Neural cell (in vitro differentiated cells): Measurements from ENCODE around the gene LRSAM1.

Experiments
- CTCF ChIP-seq: fragments of 450-650 bp; IDR thresholded peaks from 2 replicates; pipeline ENCODE4 v1.5.1; 2014; ENCODE audit warnings: antibody characterized with exemption, mild to moderate bottlenecking, moderate library complexity; ENCODE audit not compliant: poor library complexity, severe bottlenecking
- EZH2 ChIP-seq: fragments of 200-600, 300-800 bp; shearing (Covaris generic), sonication (generic); IDR thresholded peaks from 2 replicates; pipeline ENCODE4 v1.6.1; 2014; ENCODE audit warnings: antibody characterized with exemption, low read length, borderline replicate concordance, mild to moderate bottlenecking; ENCODE audit not compliant: insufficient read depth, poor library complexity, severe bottlenecking
- MXI1 ChIP-seq: fragments of 450-650 bp; conservative IDR thresholded peaks from 2 replicates; pipeline ENCODE4 v1.6.1; 2014; ENCODE audit warnings: antibody characterized with exemption, mild to moderate bottlenecking; ENCODE audit not compliant: poor library complexity, severe bottlenecking
- RAD21 ChIP-seq: fragments of 450-650 bp; conservative IDR thresholded peaks from 2 replicates; pipeline ENCODE4 v1.6.1; 2014; ENCODE audit warnings: antibody characterized with exemption, mild to moderate bottlenecking, moderate library complexity
- SMC3 ChIP-seq: fragments of 450-650 bp; conservative IDR thresholded peaks from 2 replicates; pipeline ENCODE4 v1.6.1; 2014; ENCODE audit warnings: antibody characterized with exemption, mild to moderate bottlenecking, moderate library complexity; ENCODE audit not compliant: poor library complexity
- TAF1 ChIP-seq: IDR thresholded peaks from 2 replicates; pipeline ENCODE4 v1.6.1; 2012; ENCODE audit warnings: low read depth

- TF ChIP-seq CTCF (peak; percentile 64), MXI1 (no peak), TAF1 (no peak), EZH2 (no peak), SMC3 (peak; percentile 68), RAD21 (peak; percentile 65)
These were observed 52.9 kb downstream of the LRSAM1 start for GRCh38 chr9:127503947-127504886.
